K562 (cell line): ENCODE results near the gene C2CD4B. TPM values are rescaled to one million over a fixed set of nuclear protein-coding genes. Genes with fewer than 3 reads are reported as not detected.
A peak's percentile ranks its signal among the peaks of the same experiment; 100 is the strongest.

Source experiments
- ATAC-seq: fragments of 200-7000 bp; cut with Tn5 transposase; 3 replicates; pipeline ENCODE4 v1.9.1; 2020; ENCODE audit warnings: moderate library complexity
- BruUV-seq: library from RNA; stranded (reverse); fragments of 400-500 nt; replicated peaks from 2 replicates; lab custom pipeline; 2021; lab: Mats Ljungman, UMichigan
- CTCF ChIA-PET: fragments of 300-600 bp; formaldehyde crosslinking; extraction: SDS; loops from one replicate; lab custom pipeline; 2021; ENCODE audit warnings: low intra/inter-chr PET ratio; lab: Yijun Ruan, JAX
- POLR2A ChIA-PET: fragments of 300-600, 350-650 bp; sonication (Branson Sonifier 250); formaldehyde crosslinking; extraction: SDS; loops from one replicate; lab custom pipeline; 2021; ENCODE audit warnings: antibody characterized with exemption, inconsistent platforms; lab: Yijun Ruan, JAX
- DNase-seq, 4 experiments: peaks; one replicate each; pipeline versions ENCODE4 v3.0.0 to v3.0.0-alpha.2; 2011 to 2018; ENCODE audit warnings: low spot score in 3 of 4, mixed read lengths in 3 of 4; ENCODE audit errors: extremely low read depth in 1 of 4
- FAIRE-seq: peaks from 2 replicates; lab custom pipeline; 2011; peaks lifted over from hg19 to GRCh38; lab: Jason Lieb, UNC
- H2AFZ ChIP-seq: 2 replicates; pipeline ENCODE4 v1.6.0; 2011; ENCODE audit warnings: low read depth, low read length, control low read depth, inconsistent platforms
- H3K27ac ChIP-seq: fragments of 200-600 bp; 3 replicates; pipeline ENCODE4 v1.8.0; 2011; ENCODE audit warnings: low read depth, mild to moderate bottlenecking, control low read depth, inconsistent platforms, low read length, moderate library complexity, mixed read lengths; ENCODE audit errors: extremely low read depth
- H3K27me3 ChIP-seq, 2 experiments: fragments of 300-600 bp in 1 of 2; 2 replicates in 1 of 2; 3 replicates in 1 of 2; pipeline versions ENCODE4 v1.6.0 to v1.8.0; 2011; ENCODE audit warnings: inconsistent platforms in 2 of 2, low read length in 2 of 2, mild to moderate bottlenecking in 1 of 2, mixed read lengths in 1 of 2, moderate library complexity in 1 of 2; ENCODE audit not compliant: control insufficient read depth in 2 of 2, insufficient read depth in 2 of 2
- H3K36me3 ChIP-seq: fragments of 300-600 bp; 3 replicates; pipeline ENCODE4 v1.8.0; 2011; ENCODE audit warnings: mild to moderate bottlenecking, low read length, inconsistent platforms; ENCODE audit not compliant: control insufficient read depth, insufficient read depth
- H3K4me1 ChIP-seq, 2 experiments: fragments of 200-600 bp in 1 of 2; replicated peaks in 1 of 2; 2 replicates in 1 of 2; 3 replicates in 1 of 2; pipeline versions ENCODE4 v1.5.1 to v1.8.0; 2011; ENCODE audit warnings: inconsistent platforms in 2 of 2, low read length in 2 of 2, mild to moderate bottlenecking in 1 of 2, mixed read lengths in 1 of 2, moderate library complexity in 1 of 2; ENCODE audit not compliant: control insufficient read depth in 2 of 2, insufficient read depth in 2 of 2
- H3K4me2 ChIP-seq: 2 replicates; pipeline ENCODE4 v1.6.1; 2011; ENCODE audit warnings: low read length, control low read depth, inconsistent platforms, mixed read lengths; ENCODE audit not compliant: insufficient read depth
- H3K4me3 ChIP-seq: fragments of 200-600 bp; sonication (generic), shearing (Covaris generic); 2 replicates; pipeline ENCODE4 v1.5.1; 2016; ENCODE audit warnings: control low read depth, inconsistent platforms
- H3K79me2 ChIP-seq: fragments of 200-600 bp; 3 replicates; pipeline ENCODE4 v1.8.0; 2011; ENCODE audit warnings: low read length, inconsistent platforms; ENCODE audit not compliant: control insufficient read depth, insufficient read depth
- H3K9ac ChIP-seq, 2 experiments: 2 replicates each; pipeline versions ENCODE4 v1.6.0 to v1.6.1; 2011; ENCODE audit warnings: low read depth in 2 of 2, low read length in 2 of 2, control low read depth in 1 of 2, inconsistent platforms in 1 of 2, mild to moderate bottlenecking in 1 of 2, mixed read lengths in 1 of 2; ENCODE audit not compliant: insufficient read depth in 1 of 2
- H3K9me1 ChIP-seq: one replicate; pipeline ENCODE4 v1.6.0; 2011; ENCODE audit warnings: inconsistent platforms, mild to moderate bottlenecking, low read length, moderate library complexity; ENCODE audit not compliant: control insufficient read depth, insufficient read depth
- H3K9me3 ChIP-seq: replicated peaks from 2 replicates; pipeline ENCODE4 v1.5.1; 2011; ENCODE audit warnings: low read depth, low read length, inconsistent platforms; ENCODE audit not compliant: control insufficient read depth, insufficient read depth
- H4K20me1 ChIP-seq: replicated peaks from 2 replicates; pipeline ENCODE4 v1.6.1; 2011; ENCODE audit warnings: low read length, inconsistent platforms, mixed read lengths; ENCODE audit not compliant: control insufficient read depth, insufficient read depth
- GATAD2B ChIP-seq: fragments of 450-650 bp; IDR thresholded peaks from 2 replicates; pipeline ENCODE4 v1.6.1; 2017; ENCODE audit warnings: mild to moderate bottlenecking, borderline replicate concordance
- HDAC6 ChIP-seq: IDR thresholded peaks from 2 replicates; pipeline ENCODE4 v1.6.1; 2012; ENCODE audit warnings: low read depth, mild to moderate bottlenecking, control low read depth, inconsistent platforms, low read length, moderate library complexity
- MTA2 ChIP-seq: fragments of 450-650 bp; IDR thresholded peaks from 2 replicates; pipeline ENCODE4 v1.6.1; 2016; ENCODE audit warnings: low read depth
- NUFIP1 ChIP-seq: fragments of 450-650 bp; IDR thresholded peaks from 2 replicates; pipeline ENCODE4 v1.6.1; 2018; ENCODE audit not compliant: partially characterized antibody
- OTX1 ChIP-seq: fragments of 450-650 bp; formaldehyde crosslinking; IDR thresholded peaks from 2 replicates; pipeline ENCODE4 v1.4.0; 2022; ENCODE audit warnings: mild to moderate bottlenecking
- SIRT6 ChIP-seq: IDR thresholded peaks from one replicate; pipeline ENCODE4 v1.6.1; 2012; ENCODE audit warnings: low read depth, mild to moderate bottlenecking, control low read depth, inconsistent platforms, low read length, moderate library complexity
- ZFP1 ChIP-seq: fragments of 450-650 bp; formaldehyde crosslinking; IDR thresholded peaks from 2 replicates; pipeline ENCODE4 v1.4.0; 2020; ENCODE audit warnings: mild to moderate bottlenecking, mixed read lengths
- ZNF41 ChIP-seq: fragments of 250-450 bp; sonication (Bioruptor Pico); conservative IDR thresholded peaks from 2 replicates; pipeline ENCODE4 v1.4.0; 2020; ENCODE audit warnings: mild to moderate bottlenecking
- ZNF584 ChIP-seq: fragments of 200-800 bp; sonication (Bioruptor generic); IDR thresholded peaks from 2 replicates; pipeline ENCODE4 v1.6.1; 2016; ENCODE audit warnings: low read depth, mild to moderate bottlenecking, missing genetic modification characterization, missing compliant biosample characterization
- whole genome bisulfite sequencing: fragments of 100-300 bp; shearing (Covaris generic); methylation state at CpG from one replicate; pipeline ENCODE4 v1.1.6; 2016; ENCODE audit warnings: low coverage, mixed read lengths; ENCODE audit not compliant: insufficient coverage; ENCODE audit errors: missing lambda C conversion rate; 5-methylcytosine and 5-hydroxymethylcytosine counted together
- in situ Hi-C: fragments of 300-500 bp; cut with MboI; formaldehyde crosslinking; loops from 4 replicates; pipeline ENCODE4 v1.15.0; 2018; ENCODE audit warnings: inconsistent platforms, mixed read lengths
- intact Hi-C: fragments of 100-400 bp; cut with micrococcal nuclease; formaldehyde crosslinking; loops from 2 replicates; pipeline ENCODE4 v1.14.2; 2022
- polyA plus RNA-seq, 8 experiments: library from polyadenylated mRNA; depleted of rRNA in 4 of 8; stranded (reverse) in 5 of 8; unstranded in 3 of 8; fragments of >200 nt; fragmentation: Nextera tagmentation in 2 of 8; fragmentation: Illumina TruSeq in 1 of 8; extraction: Ambion mirVana in 2 of 8; extraction: Trizol in 1 of 8; gene quantifications; 2 replicates each; pipeline versions ENCODE4 v1.2.1 to v1.2.3, GENCODE V29; 2011 to 2014; ENCODE audit warnings: inconsistent platforms in 1 of 8, missing spikeins in 1 of 8
- total RNA-seq, 7 experiments: library from RNA; depleted of rRNA in 6 of 7; stranded (reverse); fragments of >200 nt in 6 of 7; fragmentation: Illumina TruSeq in 2 of 7; extraction: Trizol in 2 of 7; gene quantifications; 2 replicates each; pipeline versions ENCODE4 v1.2.1 to v1.2.3, GENCODE V29; 2011 to 2021; ENCODE audit warnings: low replicate concordance in 1 of 7
- TF ChIP-seq, protein P1 (sequence below): fragments of 450-650 bp; formaldehyde crosslinking; IDR thresholded peaks from 2 replicates; pipeline ENCODE4 v1.4.0; 2020; ENCODE audit warnings: mild to moderate bottlenecking, mixed read lengths

C2CD4B gene
- total and polyA plus RNA-seq, 9 of the 15 experiments (the other 6 are each of a cell fraction or from before 2014, with no cell fraction given): 0.11 TPM; not detected in 8

- no TSS peak for BruUV-seq
- no peak overlapping the region for H3K27ac ChIP-seq
- H4K20me1 ChIP-seq: no peaks in the 10 kb centered on the region
- H3K27me3 ChIP-seq: 0 out of 5 replicates have a peak, but pooled peaks cover 0 to 2% of the 10 kb centered on the region in 2 experiments
- H3K4me1 ChIP-seq: no peaks in the 10 kb centered on the region
- ChIA-PET POLR2A (no interaction called here), CTCF (no interaction called here)
- FAIRE-seq (no peak), ATAC-seq (no peak)
- in situ Hi-C loops (no loop called here), intact Hi-C loops (no loop called here)
- H3K9me1 ChIP-seq: no peaks in the 10 kb centered on the region
- no peak overlapping the region for H3K4me2 ChIP-seq
- no peaks in the 10 kb centered on the region for H3K9me3 ChIP-seq
- 2% methylated on average over 5 of the region's 5 CpGs for whole genome bisulfite sequencing
- no peak for TF ChIP-seq ZFP1 (CRISPR knock-in tag)
- no peak for TF ChIP-seq MTA2
- no peak for TF ChIP-seq OTX1 (CRISPR knock-in tag)
- TF ChIP-seq NUFIP1: no peak
- TF ChIP-seq GATAD2B: no peak
- TF ChIP-seq ZNF41 (CRISPR knock-in tag): no peak
- TF ChIP-seq, protein P1, sequence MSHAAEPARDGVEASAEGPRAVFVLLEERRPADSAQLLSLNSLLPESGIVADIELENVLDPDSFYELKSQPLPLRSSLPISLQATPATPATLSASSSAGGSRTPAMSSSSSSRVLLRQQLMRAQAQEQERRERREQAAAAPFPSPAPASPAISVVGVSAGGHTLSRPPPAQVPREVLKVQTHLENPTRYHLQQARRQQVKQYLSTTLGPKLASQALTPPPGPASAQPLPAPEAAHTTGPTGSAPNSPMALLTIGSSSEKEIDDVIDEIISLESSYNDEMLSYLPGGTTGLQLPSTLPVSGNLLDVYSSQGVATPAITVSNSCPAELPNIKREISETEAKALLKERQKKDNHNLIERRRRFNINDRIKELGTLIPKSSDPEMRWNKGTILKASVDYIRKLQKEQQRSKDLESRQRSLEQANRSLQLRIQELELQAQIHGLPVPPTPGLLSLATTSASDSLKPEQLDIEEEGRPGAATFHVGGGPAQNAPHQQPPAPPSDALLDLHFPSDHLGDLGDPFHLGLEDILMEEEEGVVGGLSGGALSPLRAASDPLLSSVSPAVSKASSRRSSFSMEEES (CRISPR knock-in tag): peak; percentile 60
- TF ChIP-seq ZNF584 (CRISPR knock-in tag): peak; percentile 4; the same call in 1 of the 2 replicates
- no peak for TF ChIP-seq HDAC6
- no peak for TF ChIP-seq SIRT6
- TF ChIP-seq, all 486 proteins: peak for 2
- no peak for DNase-seq
- H3K79me2 ChIP-seq: no peaks in the 10 kb centered on the region
- no peaks in the 10 kb centered on the region for H3K36me3 ChIP-seq
- H3K9ac ChIP-seq: no peak overlapping the region
- H2AFZ ChIP-seq: no peak overlapping the region
- no peak overlapping the region for H3K4me3 ChIP-seq
Measured at GRCh38 chr15:62147551-62147950, 17.5 kb downstream of the C2CD4B start.
